IMR-90 (cell line): ENCODE data around the gene MAS1L. TPM values are rescaled to one million over a fixed set of nuclear protein-coding genes. Genes with fewer than 3 reads are reported as not detected.

ENCODE experiments used
- ATAC-seq: fragments of 200-7000 bp; cut with Tn5 transposase; 2 replicates; pipeline ENCODE4 v1.9.1; 2020; ENCODE audit warnings: low read depth, mild to moderate bottlenecking, moderate library complexity
- BruUV-seq: library from RNA; stranded (reverse); fragments of 400-500 nt; replicated peaks from 2 replicates; lab custom pipeline; 2021; lab: Mats Ljungman, UMichigan
- CTCF ChIA-PET: fragments of 300-600 bp; formaldehyde crosslinking; extraction: SDS; loops from one replicate; lab custom pipeline; 2021; ENCODE audit warnings: antibody characterized with exemption; lab: Yijun Ruan, JAX
- POLR2A ChIA-PET: fragments of 300-600 bp; sonication (Branson Sonifier 250); formaldehyde crosslinking; loops from one replicate; lab custom pipeline; 2022; ENCODE audit warnings: antibody characterized with exemption; ENCODE audit not compliant: unreplicated experiment; lab: Charles Lee
- DNase-seq: peaks from one replicate; pipeline ENCODE4 v3.0.0; 2013
- H2AFZ ChIP-seq: replicated peaks from 2 replicates; pipeline ENCODE3; 2013; ENCODE audit warnings: low read length, mild to moderate bottlenecking; ENCODE audit not compliant: poor library complexity
- H2AK5ac ChIP-seq: 2 replicates; pipeline ENCODE4 v1.6.1; 2013; ENCODE audit warnings: low read depth, low read length, inconsistent platforms
- H2AK9ac ChIP-seq: replicated peaks from 2 replicates; pipeline ENCODE3; 2013; ENCODE audit warnings: mild to moderate bottlenecking, low read depth, low read length, moderate library complexity; ENCODE audit not compliant: poor library complexity
- H2BK120ac ChIP-seq: 2 replicates; pipeline ENCODE4 v1.6.1; 2013; ENCODE audit warnings: low read depth, low read length, inconsistent platforms
- H2BK15ac ChIP-seq: 3 replicates; pipeline ENCODE4 v1.6.1; 2013; ENCODE audit warnings: low read depth, low read length, inconsistent platforms
- H2BK20ac ChIP-seq: 2 replicates; pipeline ENCODE4 v1.6.1; 2013; ENCODE audit warnings: low read depth, mild to moderate bottlenecking, inconsistent platforms, low read length, moderate library complexity
- H2BK5ac ChIP-seq: 2 replicates; pipeline ENCODE4 v1.6.1; 2013; ENCODE audit warnings: mild to moderate bottlenecking, low read depth, low read length, inconsistent platforms; ENCODE audit not compliant: poor library complexity, severe bottlenecking
- H3K14ac ChIP-seq: replicated peaks from 2 replicates; pipeline ENCODE4 v1.6.1; 2013; ENCODE audit warnings: low read depth, low read length, inconsistent platforms
- H3K18ac ChIP-seq: 2 replicates; pipeline ENCODE4 v1.6.1; 2013; ENCODE audit warnings: low read depth, low read length, control low read depth
- H3K23ac ChIP-seq: 2 replicates; pipeline ENCODE4 v1.6.1; 2013; ENCODE audit warnings: low read depth, low read length, inconsistent platforms
- H3K27ac ChIP-seq: 2 replicates; pipeline ENCODE4 v1.5.1; 2013; ENCODE audit warnings: mild to moderate bottlenecking, control low read depth, low read length; ENCODE audit not compliant: insufficient read depth
- H3K27me3 ChIP-seq: 2 replicates; pipeline ENCODE4 v1.6.1; 2013; ENCODE audit warnings: low read length; ENCODE audit not compliant: control insufficient read depth, insufficient read depth
- H3K36me3 ChIP-seq: 2 replicates; pipeline ENCODE4 v1.6.1; 2013; ENCODE audit warnings: low read length, mixed read lengths; ENCODE audit not compliant: control insufficient read depth, insufficient read depth
- H3K4ac ChIP-seq: 2 replicates; pipeline ENCODE4 v1.6.1; 2013; ENCODE audit warnings: low read depth, low read length, inconsistent platforms
- H3K4me1 ChIP-seq: 2 replicates; pipeline ENCODE4 v1.6.1; 2013; ENCODE audit warnings: low read length, mixed read lengths; ENCODE audit not compliant: control insufficient read depth, insufficient read depth
- H3K4me2 ChIP-seq: 2 replicates; pipeline ENCODE4 v1.6.1; 2013; ENCODE audit warnings: low read depth, mild to moderate bottlenecking, control low read depth, low read length, moderate library complexity
- H3K4me3 ChIP-seq: 2 replicates; pipeline ENCODE4 v1.5.1; 2013; ENCODE audit warnings: low read depth, mild to moderate bottlenecking, control low read depth, low read length, moderate library complexity; ENCODE audit not compliant: insufficient read depth
- H3K56ac ChIP-seq: 2 replicates; pipeline ENCODE4 v1.6.1; 2013; ENCODE audit warnings: low read length, inconsistent platforms; ENCODE audit not compliant: insufficient read depth; ENCODE audit errors: extremely low read depth
- H3K79me1 ChIP-seq, 2 experiments: 2 replicates each; pipeline ENCODE4 v1.6.1; 2013; ENCODE audit warnings: low read length in 2 of 2, inconsistent platforms in 1 of 2, low read depth in 1 of 2
- H3K9ac ChIP-seq: 2 replicates; pipeline ENCODE4 v1.6.1; 2013; ENCODE audit warnings: low read depth, low read length, control low read depth
- H3K9me1 ChIP-seq: 2 replicates; pipeline ENCODE4 v1.6.1; 2013; ENCODE audit warnings: low read length, inconsistent platforms; ENCODE audit not compliant: insufficient read depth
- H3K9me3 ChIP-seq: 2 replicates; pipeline ENCODE4 v1.6.1; 2013; ENCODE audit warnings: low read length; ENCODE audit not compliant: control insufficient read depth, insufficient read depth
- H4K20me1 ChIP-seq: 2 replicates; pipeline ENCODE4 v1.6.1; 2013; ENCODE audit warnings: low read length, inconsistent platforms; ENCODE audit not compliant: insufficient read depth
- H4K5ac ChIP-seq: 2 replicates; pipeline ENCODE4 v1.6.1; 2013; ENCODE audit warnings: mild to moderate bottlenecking, low read depth, low read length, control low read depth
- H4K8ac ChIP-seq, 2 experiments: 2 replicates each; pipeline ENCODE4 v1.6.1; 2013; ENCODE audit warnings: low read depth in 2 of 2, low read length in 2 of 2, control low read depth in 1 of 2, inconsistent platforms in 1 of 2
- H4K91ac ChIP-seq: 2 replicates; pipeline ENCODE4 v1.6.1; 2013; ENCODE audit warnings: low read depth, low read length, inconsistent platforms; ENCODE audit not compliant: insufficient read depth
- BHLHE40 ChIP-seq: fragments of 150-350 bp; IDR thresholded peaks from 2 replicates; pipeline ENCODE4 v1.6.1; 2016; ENCODE audit warnings: mild to moderate bottlenecking, low read depth, low read length
- CEBPB ChIP-seq: IDR thresholded peaks from 2 replicates; pipeline ENCODE4 v1.6.1; 2012; ENCODE audit warnings: low read depth, low read length, improper control_type of control experiment
- CHD1 ChIP-seq: IDR thresholded peaks from 2 replicates; pipeline ENCODE4 v1.6.1; 2012; ENCODE audit warnings: low read depth, low read length, improper control_type of control experiment
- CTCF ChIP-seq: conservative IDR thresholded peaks from 2 replicates; pipeline ENCODE4 v1.5.1; 2012; ENCODE audit warnings: mild to moderate bottlenecking, low read depth, low read length, improper control_type of control experiment
- ELK1 ChIP-seq: fragments of 150-350 bp; IDR thresholded peaks from 2 replicates; pipeline ENCODE4 v1.6.1; 2016; ENCODE audit warnings: low read depth, mild to moderate bottlenecking, low read length, moderate library complexity, borderline replicate concordance
- FOS ChIP-seq: fragments of 150-350 bp; IDR thresholded peaks from 2 replicates; pipeline ENCODE4 v1.6.1; 2016; ENCODE audit warnings: low read depth, low read length
- MAFK ChIP-seq: IDR thresholded peaks from 2 replicates; pipeline ENCODE4 v1.6.1; 2012; ENCODE audit warnings: low read depth, low read length, improper control_type of control experiment
- MAZ ChIP-seq: IDR thresholded peaks from 2 replicates; pipeline ENCODE4 v1.6.1; 2012; ENCODE audit warnings: low read depth, mild to moderate bottlenecking, low read length, improper control_type of control experiment, moderate library complexity, borderline replicate concordance
- MXI1 ChIP-seq: IDR thresholded peaks from 2 replicates; pipeline ENCODE4 v1.6.1; 2012; ENCODE audit warnings: low read depth, mild to moderate bottlenecking, low read length, moderate library complexity, borderline replicate concordance
- NFE2L2 ChIP-seq: fragments of 150-350 bp; IDR thresholded peaks from 2 replicates; pipeline ENCODE4 v1.6.1; 2016; ENCODE audit warnings: low read depth, mild to moderate bottlenecking, low read length
- POLR2A ChIP-seq: IDR thresholded peaks from 2 replicates; pipeline ENCODE4 v1.6.1; 2012; ENCODE audit warnings: mild to moderate bottlenecking, low read depth, low read length
- RAD21 ChIP-seq: IDR thresholded peaks from 2 replicates; pipeline ENCODE4 v1.6.1; 2012; ENCODE audit warnings: low read length, improper control_type of control experiment
- RCOR1 ChIP-seq: IDR thresholded peaks from 2 replicates; pipeline ENCODE4 v1.6.1; 2012; ENCODE audit warnings: mild to moderate bottlenecking, low read length, improper control_type of control experiment; ENCODE audit not compliant: insufficient replicate concordance
- RFX5 ChIP-seq: IDR thresholded peaks from 2 replicates; pipeline ENCODE4 v1.8.0; 2012; ENCODE audit warnings: low read depth, mild to moderate bottlenecking, low read length, moderate library complexity
- SMC3 ChIP-seq: fragments of 150-350 bp; IDR thresholded peaks from 2 replicates; pipeline ENCODE4 v1.6.1; 2016; ENCODE audit warnings: low read depth, mild to moderate bottlenecking, antibody characterized with exemption, low read length, moderate library complexity
- USF2 ChIP-seq: fragments of 150-350 bp; IDR thresholded peaks from 2 replicates; pipeline ENCODE4 v1.6.1; 2017; ENCODE audit warnings: mild to moderate bottlenecking, antibody characterized with exemption, low read length, low read depth
- WGBS, 2 experiments: methylation state at CpG; one replicate each; pipeline versions ENCODE4 v1.1.5 to v1.1.7; 2013; ENCODE audit warnings: missing lambda C conversion rate in 2 of 2; ENCODE audit not compliant: insufficient read length in 1 of 2; ENCODE audit errors: extremely low coverage in 2 of 2; 5-methylcytosine and 5-hydroxymethylcytosine counted together
- dilution Hi-C: fragments of 300-500 bp; cut with HindIII; formaldehyde crosslinking; loops from one replicate; pipeline ENCODE4 v1.14.3; 2018; ENCODE audit warnings: low sequenced_read_pairs; ENCODE audit not compliant: unreplicated experiment
- in situ Hi-C: fragments of 300-500 bp; cut with MboI; formaldehyde crosslinking; loops from 3 replicates; pipeline ENCODE4 v1.14.3; 2019; ENCODE audit warnings: low sequenced_read_pairs, inconsistent platforms, mixed read lengths
- intact Hi-C: fragments of 100-400 bp; cut with micrococcal nuclease; formaldehyde crosslinking; loops from 2 replicates; pipeline ENCODE4 v1.10.0; 2022
- polyA plus RNA-seq, 3 experiments: library from polyadenylated mRNA; depleted of rRNA; stranded (reverse); fragments of >200 nt; gene quantifications; 2 replicates each; pipeline ENCODE4 v1.2.3, GENCODE V29; 2012; ENCODE audit warnings: low replicate concordance in 1 of 3
- total RNA-seq: library from RNA; depleted of rRNA; stranded (reverse); fragments of >200 nt; gene quantifications from 2 replicates; pipeline ENCODE4 v1.2.3, GENCODE V29; 2012

Gene MAS1L
- total and polyA plus RNA-seq, 2 of the 4 experiments (the other 2 are of a cell fraction) = not detected

- H3K4me1 ChIP-seq = no peaks in the 10 kb centered on the region
- no peak overlapping the region for H3K4me3 ChIP-seq
- H3K36me3 ChIP-seq = no peaks in the 10 kb centered on the region
- H4K8ac ChIP-seq = no peak overlapping the region
- no peak for ATAC-seq
- ChIA-PET CTCF (no interaction called here), POLR2A (no interaction called here)
- H3K27ac ChIP-seq = no peak overlapping the region
- no peak overlapping the region for H3K14ac ChIP-seq
- DNase-seq = no peak
- no peak overlapping the region for H2AK5ac ChIP-seq
- TF ChIP-seq MAFK (no peak), RCOR1 (no peak), ELK1 (no peak), MXI1 (no peak), RAD21 (no peak), RFX5 (no peak), CHD1 (no peak), FOS (no peak), MAZ (no peak), SMC3 (no peak), POLR2A (no peak), NFE2L2 (no peak), CTCF (no peak), BHLHE40 (no peak), USF2 (no peak), CEBPB (no peak)
- intact Hi-C loops = no loop called here
- no peak overlapping the region for H2AK9ac ChIP-seq
- dilution Hi-C loops = no loop called here
- H3K23ac ChIP-seq = no peak overlapping the region
- no peak overlapping the region for H2BK120ac ChIP-seq
- no peak overlapping the region for H3K4ac ChIP-seq
- H3K56ac ChIP-seq = no peak overlapping the region
- BruUV-seq = no TSS peak
- H2BK5ac ChIP-seq = no peak overlapping the region
- H2AFZ ChIP-seq = no peak overlapping the region
- H3K9me3 ChIP-seq = peaks cover 11% of the 10 kb centered on the region; the same call in 1 of the 2 replicates
- H4K5ac ChIP-seq = no peak overlapping the region
- no peak overlapping the region for H3K18ac ChIP-seq
- H3K79me1 ChIP-seq = no peaks in the 10 kb centered on the region
- no peaks in the 10 kb centered on the region for H3K9me1 ChIP-seq
- H3K27me3 ChIP-seq = no peaks in the 10 kb centered on the region
- no peak overlapping the region for H2BK20ac ChIP-seq
- in situ Hi-C loops = no loop called here
- H4K91ac ChIP-seq = no peak overlapping the region
- no peak overlapping the region for H2BK15ac ChIP-seq
- H3K9ac ChIP-seq = no peak overlapping the region
- H3K4me2 ChIP-seq = no peak overlapping the region
- WGBS, 2 experiments = 13% methylated on average over 2 of the region's 6 CpGs; no CpG with 5 or more reads in 1 of the 2 experiments
- no peaks in the 10 kb centered on the region for H4K20me1 ChIP-seq
Measured at GRCh38 chr6:29462022-29462421, 25.7 kb downstream of the MAS1L start.
